CD4-positive, CD25-positive, alpha-beta regulatory T cell (primary cell): ENCODE results near the gene VIT. TPM values are rescaled to one million over a fixed set of nuclear protein-coding genes. Genes with fewer than 3 reads are reported as not detected.

Source experiments
- ATAC-seq, 2 donors: fragments of 150-1000 bp; cut with Tn5 transposase; one replicate each; pipeline ENCODE4 v1.10.0; 2021; ENCODE audit warnings: low read depth in 2 of 2, moderate number of reproducible peaks in 2 of 2, moderate library complexity in 1 of 2
- DNase-seq, 3 donors: peaks; one replicate each; pipeline versions ENCODE4 v3.0.0 to v3.0.0-alpha.2; 2012 to 2022; ENCODE audit warnings: mixed read lengths in 1 of 3
- H3K27ac ChIP-seq: one replicate; pipeline ENCODE4 v1.7.0; 2013; ENCODE audit warnings: mild to moderate bottlenecking, low read length; ENCODE audit not compliant: insufficient read depth, poor library complexity, severe bottlenecking
- H3K27me3 ChIP-seq: one replicate; pipeline ENCODE4 v1.7.0; 2013; ENCODE audit warnings: low read length; ENCODE audit not compliant: control insufficient read depth, insufficient read depth
- H3K36me3 ChIP-seq: one replicate; pipeline ENCODE4 v1.7.0; 2013; ENCODE audit warnings: mild to moderate bottlenecking, low read length, moderate library complexity; ENCODE audit not compliant: control insufficient read depth, insufficient read depth
- H3K4me1 ChIP-seq: 2 replicates; pipeline ENCODE4 v1.7.0; 2013; ENCODE audit warnings: mild to moderate bottlenecking, low read length; ENCODE audit not compliant: insufficient read depth, control insufficient read depth, poor library complexity, severe bottlenecking
- H3K4me3 ChIP-seq: one replicate; pipeline ENCODE4 v1.7.0; 2013; ENCODE audit warnings: low read depth, mild to moderate bottlenecking, low read length, moderate library complexity
- H3K9me3 ChIP-seq, 2 experiments: 1 replicate in 1 of 2; 2 replicates in 1 of 2; pipeline ENCODE4 v1.7.0; 2013; ENCODE audit warnings: low read length in 2 of 2, mild to moderate bottlenecking in 1 of 2, moderate library complexity in 1 of 2; ENCODE audit not compliant: control insufficient read depth in 2 of 2
- H3K27ac Mint-ChIP-seq, 3 donors: one replicate each; pipeline ENCODE4 v1.8.0; 2020 to 2022; ENCODE audit warnings: mild to moderate bottlenecking in 3 of 3, mixed read lengths in 3 of 3, moderate library complexity in 2 of 3
- H3K27me3 Mint-ChIP-seq: one replicate; pipeline ENCODE4 v1.8.0; 2022; ENCODE audit warnings: mild to moderate bottlenecking, mixed read lengths
- H3K36me3 Mint-ChIP-seq: one replicate; pipeline ENCODE4 v1.8.0; 2020; ENCODE audit warnings: mixed read lengths
- H3K4me1 Mint-ChIP-seq, 4 donors: one replicate each; pipeline ENCODE4 v1.8.0; 2020 to 2022; ENCODE audit warnings: mixed read lengths in 4 of 4, mild to moderate bottlenecking in 1 of 4
- H3K4me3 Mint-ChIP-seq, 4 donors: one replicate each; pipeline ENCODE4 v1.8.0; 2020 to 2022; ENCODE audit warnings: mild to moderate bottlenecking in 4 of 4, mixed read lengths in 4 of 4, moderate library complexity in 3 of 4
- H3K9me3 Mint-ChIP-seq, 7 donors: one replicate each; pipeline ENCODE4 v1.8.0; 2020 to 2022; ENCODE audit warnings: mixed read lengths in 7 of 7, mild to moderate bottlenecking in 3 of 7, moderate library complexity in 2 of 7
- polyA plus RNA-seq, 4 donors: library from polyadenylated mRNA; unstranded; fragments of 300-500 nt; fragmentation: Illumina TruSeq; gene quantifications; one replicate each; pipeline ENCODE4 v1.2.3, GENCODE V29; 2021
- total RNA-seq: library from RNA; stranded (reverse); gene quantifications from one replicate; pipeline ENCODE4 v1.2.3, GENCODE V29; 2022

The VIT gene
- total and polyA plus RNA-seq, 5 donors from 2014 or later = not detected

DNA sequence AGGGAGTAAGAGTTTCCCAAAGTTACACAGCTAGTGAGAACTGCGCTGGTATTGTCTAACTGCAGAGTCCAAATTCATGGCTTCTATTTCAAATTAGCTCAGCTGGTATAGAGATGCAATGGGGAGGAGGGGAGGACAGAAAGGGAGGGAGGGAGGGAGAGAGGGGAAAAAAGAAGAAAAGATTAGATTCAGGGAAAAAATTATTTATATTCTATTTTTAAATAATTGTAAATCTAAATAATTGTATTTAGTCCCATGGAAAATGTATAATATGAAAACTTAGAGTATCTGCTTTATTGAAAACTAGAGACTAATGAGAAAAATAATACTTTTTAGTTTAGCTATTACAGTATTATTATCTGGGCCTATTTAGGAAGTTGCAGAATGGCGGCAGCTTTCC, 37.3 kb upstream of the VIT start:
- no peaks in the 10 kb centered on the region for H3K36me3 Mint-ChIP-seq
- no peaks in the 10 kb centered on the region for H3K36me3 ChIP-seq
- H3K27me3 Mint-ChIP-seq = no peaks in the 10 kb centered on the region
- H3K27ac Mint-ChIP-seq = no peak overlapping the region
- no peak overlapping the region for H3K27ac ChIP-seq
- no peaks in the 10 kb centered on the region for H3K9me3 ChIP-seq
- DNase-seq (no peak), ATAC-seq (no peak)
- H3K4me3 Mint-ChIP-seq = no peak overlapping the region
- no peaks in the 10 kb centered on the region for H3K9me3 Mint-ChIP-seq
- H3K4me3 ChIP-seq = no peak overlapping the region
- peaks cover under 1% of the 10 kb centered on the region for H3K27me3 ChIP-seq
- no peaks in the 10 kb centered on the region for H3K4me1 Mint-ChIP-seq
- H3K4me1 ChIP-seq = no peaks in the 10 kb centered on the region

DNA sequence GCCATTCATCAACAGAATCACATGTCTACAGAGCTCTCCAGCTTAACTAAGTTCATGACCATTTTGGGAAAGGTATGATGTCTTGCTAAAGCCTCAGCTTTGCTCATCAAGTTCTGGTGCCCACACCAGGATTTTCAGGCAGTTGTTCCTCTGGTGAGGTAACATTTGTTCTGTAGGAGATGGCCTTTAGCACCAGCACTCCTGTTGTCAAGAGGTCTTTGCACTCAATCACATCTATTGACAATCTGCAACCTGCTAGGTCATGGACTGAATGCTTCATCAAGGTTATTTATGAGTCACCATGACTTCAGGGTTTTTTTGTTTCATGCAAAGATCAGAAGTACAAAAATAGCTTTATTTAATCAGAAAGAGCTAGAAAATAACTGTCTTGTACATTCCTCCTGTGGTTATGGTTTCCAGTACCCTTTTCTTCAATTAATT, 36.6 kb upstream of the VIT start:
- no peak overlapping the region for H3K27ac Mint-ChIP-seq
- no peaks in the 10 kb centered on the region for H3K4me1 Mint-ChIP-seq
- H3K36me3 Mint-ChIP-seq = no peaks in the 10 kb centered on the region
- Histone ChIP-seq H3K27me3 (peaks cover 6% of the 10 kb centered on the region), H3K27ac (no peak overlapping the region), H3K4me1 (no peaks in the 10 kb centered on the region), H3K9me3 (no peaks in the 10 kb centered on the region), H3K4me3 (no peak overlapping the region), H3K36me3 (no peaks in the 10 kb centered on the region)
- no peak overlapping the region for H3K4me3 Mint-ChIP-seq
- no peak for ATAC-seq
- H3K27me3 Mint-ChIP-seq = no peaks in the 10 kb centered on the region
- no peak for DNase-seq
- no peaks in the 10 kb centered on the region for H3K9me3 Mint-ChIP-seq

DNA sequence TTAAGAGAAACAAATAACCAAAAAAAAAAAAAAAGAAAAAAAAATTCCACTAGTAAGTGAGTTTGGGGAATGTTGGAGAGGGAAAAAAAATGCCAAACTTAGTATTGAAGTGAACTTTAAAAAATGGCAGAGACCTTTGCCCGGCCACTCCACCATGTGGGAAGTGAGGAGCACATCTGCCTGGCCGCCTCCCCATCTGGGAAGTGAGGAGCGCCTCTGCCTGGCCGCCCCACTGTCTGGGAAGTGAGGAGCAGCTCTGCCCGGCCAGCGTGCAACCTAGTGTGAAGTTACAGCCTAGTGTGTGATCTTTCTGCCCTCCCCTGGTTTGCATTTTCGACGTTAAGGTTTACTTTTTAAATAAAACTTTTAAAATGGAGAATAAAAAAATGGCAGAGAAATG, 33.9 kb upstream of the VIT start:
- H3K36me3 Mint-ChIP-seq = no peaks in the 10 kb centered on the region
- Histone ChIP-seq H3K36me3 (no peaks in the 10 kb centered on the region), H3K27me3 (peaks cover 6% of the 10 kb centered on the region), H3K27ac (no peak overlapping the region), H3K9me3 (no peaks in the 10 kb centered on the region), H3K4me1 (no peaks in the 10 kb centered on the region), H3K4me3 (no peak overlapping the region)
- H3K4me3 Mint-ChIP-seq = no peak overlapping the region
- H3K27ac Mint-ChIP-seq = no peak overlapping the region
- DNase-seq (no peak), ATAC-seq (no peak)
- H3K9me3 Mint-ChIP-seq = no peaks in the 10 kb centered on the region
- H3K4me1 Mint-ChIP-seq = no peaks in the 10 kb centered on the region
- H3K27me3 Mint-ChIP-seq = peaks cover 8% of the 10 kb centered on the region

DNA sequence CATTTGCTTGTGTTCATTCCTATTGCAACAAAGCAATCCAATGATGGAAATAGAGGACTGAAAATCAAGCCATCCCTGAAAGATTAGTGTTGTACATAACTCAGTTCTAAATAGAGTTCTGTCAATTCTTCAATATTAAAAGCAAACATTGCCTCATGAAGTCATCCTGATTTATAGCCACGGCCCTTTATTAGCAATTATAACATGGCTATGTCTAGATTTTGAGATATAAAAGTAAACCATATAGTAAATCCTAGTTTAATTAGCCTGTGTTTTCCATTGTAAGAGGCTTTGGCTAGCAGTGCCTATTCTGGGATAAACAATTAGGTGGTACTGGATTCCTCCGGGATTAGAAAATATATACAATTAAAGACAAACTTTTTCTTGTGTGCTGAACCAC, 33.2 kb upstream of the VIT start:
- DNase-seq (no peak), ATAC-seq (no peak)
- no peak overlapping the region for H3K27ac ChIP-seq
- H3K27ac Mint-ChIP-seq = no peak overlapping the region
- H3K9me3 ChIP-seq = no peaks in the 10 kb centered on the region
- no peaks in the 10 kb centered on the region for H3K9me3 Mint-ChIP-seq
- H3K4me3 Mint-ChIP-seq = no peak overlapping the region
- H3K27me3 Mint-ChIP-seq = peaks cover 12% of the 10 kb centered on the region
- H3K4me1 Mint-ChIP-seq = no peaks in the 10 kb centered on the region
- no peaks in the 10 kb centered on the region for H3K4me1 ChIP-seq
- H3K36me3 ChIP-seq = no peaks in the 10 kb centered on the region
- peaks cover 6% of the 10 kb centered on the region for H3K27me3 ChIP-seq
- no peaks in the 10 kb centered on the region for H3K36me3 Mint-ChIP-seq
- no peak overlapping the region for H3K4me3 ChIP-seq

DNA sequence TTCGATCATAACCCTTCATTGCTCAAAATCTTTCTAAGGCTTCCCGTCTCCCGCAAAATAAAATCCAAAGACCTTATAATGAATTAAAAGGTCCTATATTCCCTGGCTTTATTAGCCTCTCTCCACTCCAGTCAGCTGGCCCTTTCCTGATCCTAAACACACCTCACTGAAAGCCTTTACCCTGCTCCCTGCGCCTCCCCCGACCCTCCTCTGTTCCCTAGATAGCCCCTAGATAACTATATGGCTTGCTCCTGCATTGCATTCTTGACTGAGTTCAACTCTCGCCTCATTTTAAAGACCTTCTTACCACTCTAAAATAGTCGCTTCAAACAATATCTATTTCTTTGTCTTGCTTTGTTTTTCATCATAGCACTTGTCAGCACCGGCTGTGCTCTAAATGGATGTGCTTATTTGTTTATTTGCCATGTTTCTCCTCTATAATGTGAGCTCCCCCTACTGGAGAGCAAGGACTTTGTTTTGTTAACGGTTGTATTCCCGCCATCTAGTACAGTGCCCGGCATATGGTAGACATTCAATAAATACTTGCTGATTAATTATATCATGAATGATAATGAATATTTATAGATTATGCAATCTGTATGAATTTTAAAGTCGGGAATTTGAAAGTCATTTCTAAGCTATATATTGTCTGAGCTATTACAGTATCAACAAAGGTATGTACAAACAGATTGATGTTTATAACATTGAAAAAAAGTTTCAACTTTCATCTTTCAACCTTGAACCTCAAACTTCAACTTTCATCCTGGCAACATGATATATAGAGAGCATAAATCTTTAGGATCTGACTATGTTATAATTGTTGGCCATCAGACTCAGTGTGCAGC, 32.4 kb upstream of the VIT start:
- no peaks in the 10 kb centered on the region for H3K9me3 Mint-ChIP-seq
- no peak overlapping the region for H3K4me3 Mint-ChIP-seq
- peaks cover 6% of the 10 kb centered on the region for H3K27me3 ChIP-seq
- no peak overlapping the region for H3K27ac ChIP-seq
- no peaks in the 10 kb centered on the region for H3K36me3 ChIP-seq
- no peaks in the 10 kb centered on the region for H3K4me1 Mint-ChIP-seq
- H3K4me3 ChIP-seq = no peak overlapping the region
- peak in 2 of 3 donors; percentile 26 to 58 for DNase-seq
- no peaks in the 10 kb centered on the region for H3K36me3 Mint-ChIP-seq
- ATAC-seq = peak in 1 of 2 donors; percentile 39
- H3K4me1 ChIP-seq = no peaks in the 10 kb centered on the region
- no peak overlapping the region for H3K27ac Mint-ChIP-seq
- H3K27me3 Mint-ChIP-seq = peaks cover 12% of the 10 kb centered on the region
- H3K9me3 ChIP-seq = no peaks in the 10 kb centered on the region

DNA sequence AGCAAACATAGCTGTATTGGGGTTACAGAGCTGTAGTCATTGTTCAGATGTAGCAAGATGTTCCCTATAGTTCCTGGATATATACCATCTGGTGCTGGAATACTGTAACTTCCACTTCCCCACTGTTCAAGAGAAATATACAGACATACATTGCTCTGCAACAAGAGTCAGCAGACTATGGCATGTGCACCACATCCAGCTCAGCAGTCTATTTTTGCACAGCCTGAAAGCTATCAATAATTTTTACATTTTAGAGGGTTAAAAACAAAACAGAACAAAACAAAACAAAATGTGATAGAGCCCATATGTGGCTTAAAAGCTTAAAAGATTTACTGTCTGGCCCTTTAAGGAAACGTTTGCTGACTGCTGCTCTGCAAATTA, 31.8 kb upstream of the VIT start:
- ATAC-seq = no peak
- no peaks in the 10 kb centered on the region for H3K36me3 Mint-ChIP-seq

DNA sequence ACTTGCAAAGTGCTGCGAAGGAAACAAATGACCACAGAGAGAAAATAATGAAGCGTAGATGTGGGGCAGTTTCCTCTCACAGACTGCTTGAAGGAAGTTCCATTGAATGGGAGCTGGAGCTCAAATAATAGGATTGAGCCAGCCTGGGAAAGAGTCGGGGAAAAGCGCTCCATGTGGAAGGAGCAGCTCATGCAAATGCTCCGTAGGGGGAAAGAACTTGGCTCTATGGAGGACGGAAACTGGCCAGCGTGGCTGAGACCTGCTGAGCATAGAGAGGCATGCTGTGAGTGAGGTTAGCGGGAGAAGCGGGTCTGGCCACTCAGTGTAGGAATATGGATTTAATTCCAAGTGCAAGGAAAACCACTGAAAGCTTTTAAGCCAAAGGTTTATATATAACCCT, 28.6 kb upstream of the VIT start:
- no peak for DNase-seq
- H3K4me1 Mint-ChIP-seq = no peaks in the 10 kb centered on the region
- no peaks in the 10 kb centered on the region for H3K4me1 ChIP-seq
- no peaks in the 10 kb centered on the region for H3K9me3 ChIP-seq
- no peaks in the 10 kb centered on the region for H3K9me3 Mint-ChIP-seq
- no peaks in the 10 kb centered on the region for H3K36me3 Mint-ChIP-seq
- H3K27me3 ChIP-seq = peaks cover 7% of the 10 kb centered on the region
- H3K4me3 Mint-ChIP-seq = no peak overlapping the region
- H3K27ac Mint-ChIP-seq = no peak overlapping the region
- no peak overlapping the region for H3K27ac ChIP-seq
- peaks cover 21% of the 10 kb centered on the region for H3K27me3 Mint-ChIP-seq
- no peak for ATAC-seq
- no peak overlapping the region for H3K4me3 ChIP-seq
- H3K36me3 ChIP-seq = no peaks in the 10 kb centered on the region

More for the DNA sequence above, 31.8 kb upstream of the VIT start:
- no peaks in the 10 kb centered on the region for H3K4me1 Mint-ChIP-seq
- Histone ChIP-seq H3K27ac (no peak overlapping the region), H3K4me3 (no peak overlapping the region), H3K36me3 (no peaks in the 10 kb centered on the region), H3K4me1 (no peaks in the 10 kb centered on the region), H3K27me3 (peaks cover 6% of the 10 kb centered on the region), H3K9me3 (no peaks in the 10 kb centered on the region)
- H3K27ac Mint-ChIP-seq = no peak overlapping the region
- H3K27me3 Mint-ChIP-seq = peaks cover 12% of the 10 kb centered on the region
- no peaks in the 10 kb centered on the region for H3K9me3 Mint-ChIP-seq
- no peak overlapping the region for H3K4me3 Mint-ChIP-seq
- no peak for DNase-seq
